Right lobe of liver (tissue), 4 donors: Measurements from ENCODE around the gene NME2.

Experiments
- POLR2A ChIP-seq: fragments of 450-650 bp; IDR thresholded peaks from one replicate; pipeline ENCODE4 v1.6.1; 2017; ENCODE audit warnings: antibody characterized with exemption, mild to moderate bottlenecking
- TF ChIP-seq, protein P1 (sequence below), 4 donors: fragments of 200-600 bp in 3 of 4; fragments of 450-650 bp in 1 of 4; IDR thresholded peaks; one replicate each; pipeline versions ENCODE4 v1.5.1 to v1.8.0; 2016 to 2022; ENCODE audit warnings: antibody characterized with exemption in 4 of 4, mild to moderate bottlenecking in 2 of 4
- donor health status: DM: no; HTN: no; CAD: no.
- donor health status: DM: no; HTN: no; CAD: no.
- donor health status: DM: no; HTN: yes; CAD: no.

GRCh38 chr17:51121620-51122472, 44.4 kb upstream of the NME2 start:
- TF ChIP-seq, protein P1, sequence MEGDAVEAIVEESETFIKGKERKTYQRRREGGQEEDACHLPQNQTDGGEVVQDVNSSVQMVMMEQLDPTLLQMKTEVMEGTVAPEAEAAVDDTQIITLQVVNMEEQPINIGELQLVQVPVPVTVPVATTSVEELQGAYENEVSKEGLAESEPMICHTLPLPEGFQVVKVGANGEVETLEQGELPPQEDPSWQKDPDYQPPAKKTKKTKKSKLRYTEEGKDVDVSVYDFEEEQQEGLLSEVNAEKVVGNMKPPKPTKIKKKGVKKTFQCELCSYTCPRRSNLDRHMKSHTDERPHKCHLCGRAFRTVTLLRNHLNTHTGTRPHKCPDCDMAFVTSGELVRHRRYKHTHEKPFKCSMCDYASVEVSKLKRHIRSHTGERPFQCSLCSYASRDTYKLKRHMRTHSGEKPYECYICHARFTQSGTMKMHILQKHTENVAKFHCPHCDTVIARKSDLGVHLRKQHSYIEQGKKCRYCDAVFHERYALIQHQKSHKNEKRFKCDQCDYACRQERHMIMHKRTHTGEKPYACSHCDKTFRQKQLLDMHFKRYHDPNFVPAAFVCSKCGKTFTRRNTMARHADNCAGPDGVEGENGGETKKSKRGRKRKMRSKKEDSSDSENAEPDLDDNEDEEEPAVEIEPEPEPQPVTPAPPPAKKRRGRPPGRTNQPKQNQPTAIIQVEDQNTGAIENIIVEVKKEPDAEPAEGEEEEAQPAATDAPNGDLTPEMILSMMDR (IDR thresholded peaks at IDR 0.05) = no peak
- peak; percentile 89 for TF ChIP-seq POLR2A
